Panc1 (cell line): ENCODE measurements around the gene TEN1. TPM values are rescaled to one million over a fixed set of nuclear protein-coding genes. Genes with fewer than 3 reads are reported as not detected.

ENCODE experiments used
- ATAC-seq: fragments of 200-7000 bp; cut with Tn5 transposase; 2 replicates; pipeline ENCODE4 v1.9.1; 2020; ENCODE audit warnings: mild to moderate bottlenecking, moderate library complexity
- BruUV-seq: library from RNA; stranded (reverse); fragments of 400-500 nt; replicated peaks from 2 replicates; lab custom pipeline; 2021; lab: Mats Ljungman, UMichigan
- CTCF ChIA-PET: fragments of 300-600 bp; sonication (Branson Sonifier 250); formaldehyde crosslinking; loops from one replicate; lab custom pipeline; 2022; ENCODE audit warnings: antibody characterized with exemption; lab: Charles Lee
- POLR2A ChIA-PET: fragments of 300-600 bp; sonication (Branson Sonifier 250); formaldehyde crosslinking; loops from one replicate; lab custom pipeline; 2022; ENCODE audit warnings: antibody characterized with exemption; lab: Charles Lee
- DNase-seq: peaks from one replicate; pipeline ENCODE4 v3.0.0-alpha.2; 2010; ENCODE audit warnings: low read depth, low spot score
- H3K27ac ChIP-seq: 2 replicates; pipeline ENCODE4 v1.5.1; 2011; ENCODE audit warnings: mild to moderate bottlenecking, low read length, inconsistent platforms
- H3K27me3 ChIP-seq: fragments of 200-500 bp; sonication (Bioruptor generic); 2 replicates; pipeline ENCODE4 v1.6.0; 2014; ENCODE audit warnings: low read length, inconsistent platforms; ENCODE audit not compliant: control insufficient read depth, insufficient read depth
- H3K36me3 ChIP-seq: fragments of 200-500 bp; sonication (Bioruptor generic); 2 replicates; pipeline ENCODE4 v1.5.1; 2014; ENCODE audit warnings: inconsistent platforms, mild to moderate bottlenecking, low read length, moderate library complexity; ENCODE audit not compliant: control insufficient read depth, insufficient read depth
- H3K4me1 ChIP-seq: 2 replicates; pipeline ENCODE4 v1.5.1; 2011; ENCODE audit warnings: inconsistent platforms, mild to moderate bottlenecking, low read length, moderate library complexity; ENCODE audit not compliant: control insufficient read depth, insufficient read depth
- H3K4me3 ChIP-seq, 2 experiments: 2 replicates each; pipeline ENCODE4 v1.5.1; 2011 to 2012; ENCODE audit warnings: low read depth in 2 of 2, low read length in 2 of 2, mild to moderate bottlenecking in 2 of 2, inconsistent platforms in 1 of 2, moderate library complexity in 1 of 2
- H3K9me3 ChIP-seq: fragments of 200-500 bp; sonication (Bioruptor generic); 2 replicates; pipeline ENCODE4 v1.5.1; 2014; ENCODE audit warnings: low read depth, mild to moderate bottlenecking, inconsistent platforms, low read length, moderate library complexity; ENCODE audit not compliant: control insufficient read depth, insufficient read depth
- CTCF ChIP-seq: fragments of 450-650 bp; IDR thresholded peaks from 2 replicates; pipeline ENCODE4 v1.5.1; 2017; ENCODE audit warnings: mild to moderate bottlenecking
- POLR2AphosphoS5 ChIP-seq: IDR thresholded peaks from 2 replicates; pipeline ENCODE4 v1.6.1; 2012; ENCODE audit warnings: mild to moderate bottlenecking, low read depth, low read length, moderate library complexity
- REST ChIP-seq, 2 experiments: IDR thresholded peaks; 2 replicates each; pipeline ENCODE4 v1.6.1; 2011 to 2012; ENCODE audit warnings: low read depth in 2 of 2, control low read depth in 1 of 2, low read length in 1 of 2, mild to moderate bottlenecking in 1 of 2, moderate library complexity in 1 of 2; ENCODE audit not compliant: insufficient read depth in 1 of 2
- SIN3A ChIP-seq: IDR thresholded peaks from 2 replicates; pipeline ENCODE4 v1.6.1; 2012; ENCODE audit warnings: low read depth, mild to moderate bottlenecking, low read length, moderate library complexity, borderline replicate concordance; ENCODE audit not compliant: insufficient read depth
- TCF7L2 ChIP-seq: IDR thresholded peaks from 2 replicates; pipeline ENCODE4 v1.6.1; 2011; ENCODE audit warnings: mild to moderate bottlenecking, low read depth, low read length, inconsistent platforms
- in situ Hi-C: cut with HindIII; loops from 2 replicates; pipeline ENCODE4 v1.10.0; 2016; ENCODE audit warnings: low sequenced_read_pairs, low pct_unique_long_range_greater_than_20kb
- intact Hi-C: fragments of 100-400 bp; cut with micrococcal nuclease; formaldehyde crosslinking; loops from one replicate; pipeline ENCODE4 v1.10.0; 2022; ENCODE audit not compliant: unreplicated experiment
- total RNA-seq: library from RNA; stranded (reverse); gene quantifications from one replicate; pipeline ENCODE4 v1.2.1, GENCODE V29; 2021; ENCODE audit not compliant: unreplicated experiment

TEN1 gene
- total RNA-seq, 1 experiment from 2014 or later, result 41.3 TPM

- Histone ChIP-seq H3K36me3 (no peaks in the 10 kb centered on the region), H3K4me3 (no peak overlapping the region), H3K4me1 (peaks cover 15% of the 10 kb centered on the region), H3K9me3 (no peaks in the 10 kb centered on the region), H3K27ac (no peak overlapping the region), H3K27me3 (no peaks in the 10 kb centered on the region)
- POLR2A ChIA-PET, result interaction anchor here (0.6 kb wide), 1 partner anchor 40 kb away, joined by 3 read pairs; no protein-coding TSS in a partner anchor
- CTCF ChIA-PET, result interaction anchor here (0.9 kb wide), 1 partner anchor 9 kb away, joined by 5 read pairs; no protein-coding TSS in a partner anchor
- no TSS peak for BruUV-seq
- in situ Hi-C loops, result no loop called here
- TF ChIP-seq CTCF (no peak), TCF7L2 (no peak), POLR2AphosphoS5 (no peak), REST (IDR thresholded peaks at IDR 0.05; ENCODE audit: insufficient read depth in 1 of 2, low read depth in 2 of 2, low read length in 1 of 2) (no peak), SIN3A (no peak)
- ATAC-seq (no peak), DNase-seq (no peak)
- intact Hi-C loops, result no loop called here
Observed at GRCh38 chr17:76007850-76008165, 28.8 kb downstream of the TEN1 start.

- Histone ChIP-seq H3K27ac (no peak overlapping the region), H3K27me3 (no peaks in the 10 kb centered on the region), H3K4me3 (no peak overlapping the region), H3K4me1 (peaks cover 15% of the 10 kb centered on the region), H3K9me3 (no peaks in the 10 kb centered on the region), H3K36me3 (no peaks in the 10 kb centered on the region)
- ATAC-seq (no peak), DNase-seq (no peak)
- intact Hi-C loops, result no loop called here
- in situ Hi-C loops, result no loop called here
- TF ChIP-seq REST (IDR thresholded peaks at IDR 0.05; ENCODE audit: insufficient read depth in 1 of 2, low read depth in 2 of 2, low read length in 1 of 2) (no peak), TCF7L2 (no peak), POLR2AphosphoS5 (no peak), SIN3A (no peak), CTCF (no peak)
- ChIA-PET POLR2A (interaction anchor here (0.6 kb wide), 1 partner anchor 40 kb away, joined by 3 read pairs; no protein-coding TSS in a partner anchor), CTCF (interaction anchor here (0.9 kb wide), 1 partner anchor 10 kb away, joined by 5 read pairs; no protein-coding TSS in a partner anchor)
- no TSS peak for BruUV-seq
Observed at GRCh38 chr17:76008208-76008607, 29.2 kb downstream of the TEN1 start.
